ENCODE results near the gene SLC66A1. TPM values are rescaled to one million over a fixed set of nuclear protein-coding genes. Genes with fewer than 3 reads are reported as not detected.

The SLC66A1 gene
- polyA plus RNA-seq, 1 donor, result 9.3 TPM

GRCh38 chr1:19361611-19362147, 49.6 kb downstream of the SLC66A1 start:
- no peak for DNase-seq (ENCODE audit: low read depth)

GRCh38 chr1:19363536-19364152, 51.5 kb downstream of the SLC66A1 start:
- DNase-seq (ENCODE audit: low read depth), result no peak

GRCh38 chr1:19365721-19366120, 53.6 kb downstream of the SLC66A1 start:
- no peak for DNase-seq (ENCODE audit: low read depth)

- DNase-seq (ENCODE audit: low read depth), result no peak
Measured at GRCh38 chr1:19366599-19367536, 54.7 kb downstream of the SLC66A1 start.

- no peak for DNase-seq (ENCODE audit: low read depth)
Measured at GRCh38 chr1:19367584-19368041, 55.5 kb downstream of the SLC66A1 start.

- no peak for DNase-seq (ENCODE audit: low read depth)
Measured at GRCh38 chr1:19368050-19368449, 55.9 kb downstream of the SLC66A1 start.

GRCh38 chr1:19368964-19369363, 56.8 kb downstream of the SLC66A1 start:
- no peak for DNase-seq (ENCODE audit: low read depth)

GRCh38 chr1:19369396-19370090, 57.4 kb downstream of the SLC66A1 start:
- DNase-seq (ENCODE audit: low read depth), result no peak

GRCh38 chr1:19370453-19371170, 58.5 kb downstream of the SLC66A1 start:
- no peak for DNase-seq (ENCODE audit: low read depth)

- DNase-seq (ENCODE audit: low read depth), result no peak
Measured at GRCh38 chr1:19371226-19372135, 59.4 kb downstream of the SLC66A1 start.

GRCh38 chr1:19372136-19372514, 60.0 kb downstream of the SLC66A1 start:
- no peak for DNase-seq (ENCODE audit: low read depth)

- DNase-seq (ENCODE audit: low read depth), result no peak
Measured at GRCh38 chr1:19372602-19373001, 60.5 kb downstream of the SLC66A1 start.

GRCh38 chr1:19373211-19374082, 61.3 kb downstream of the SLC66A1 start:
- DNase-seq (ENCODE audit: low read depth), result no peak

- DNase-seq (ENCODE audit: low read depth), result no peak
Measured at GRCh38 chr1:19374083-19374801, 62.1 kb downstream of the SLC66A1 start.

- no peak for DNase-seq (ENCODE audit: low read depth)
Measured at GRCh38 chr1:19374926-19375325, 62.8 kb downstream of the SLC66A1 start.

- no peak for DNase-seq (ENCODE audit: low read depth)
Measured at GRCh38 chr1:19375631-19376400, 63.7 kb downstream of the SLC66A1 start.

- DNase-seq (ENCODE audit: low read depth), result no peak
Measured at GRCh38 chr1:19376428-19377372, 64.6 kb downstream of the SLC66A1 start.
